ENCODE measurements around the gene CD74.

The CD74 gene

GRCh38 chr5:150397146-150397781, 15.4 kb downstream of the CD74 start:
- DNase-seq (ENCODE audit: low read depth, low spot score) = no peak

DNA sequence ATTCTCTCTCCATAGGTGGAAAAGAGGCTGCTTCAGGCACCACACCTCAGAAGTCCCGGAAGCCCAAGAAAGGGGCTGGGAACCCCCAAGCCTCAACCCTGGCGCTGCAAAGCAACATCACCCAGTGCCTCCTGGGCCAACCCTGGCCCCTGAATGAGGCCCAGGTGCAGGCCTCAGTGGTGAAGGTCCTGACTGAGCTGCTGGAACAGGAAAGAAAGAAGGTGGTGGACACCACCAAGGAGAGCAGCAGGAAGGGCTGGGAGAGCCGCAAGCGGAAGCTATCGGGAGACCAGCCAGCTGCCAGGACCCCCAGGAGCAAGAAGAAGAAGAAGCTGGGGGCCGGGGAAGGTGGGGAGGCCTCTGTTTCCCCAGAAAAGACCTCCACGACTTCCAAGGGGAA, 16.4 kb downstream of the CD74 start:
- no peak for DNase-seq (ENCODE audit: low read depth, low spot score)

DNA sequence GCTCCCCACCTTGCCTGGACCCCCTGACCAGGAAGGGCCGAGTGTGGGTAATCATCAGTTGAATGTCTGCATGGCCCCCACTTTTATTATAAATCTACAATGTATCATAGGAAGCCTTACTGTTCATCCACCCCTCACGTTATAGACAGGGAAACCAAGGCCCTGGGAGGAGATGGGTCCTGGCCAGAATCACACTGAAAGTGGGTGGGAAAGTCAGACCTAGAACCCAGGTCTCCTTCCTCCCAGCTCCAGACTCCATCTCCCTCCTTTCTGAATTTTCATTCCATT, 17.1 kb downstream of the CD74 start:
- DNase-seq (ENCODE audit: low read depth, low spot score) = no peak

GRCh38 chr5:150394912-150395687, 17.6 kb downstream of the CD74 start:
- no peak for DNase-seq (ENCODE audit: low read depth, low spot score)

DNA sequence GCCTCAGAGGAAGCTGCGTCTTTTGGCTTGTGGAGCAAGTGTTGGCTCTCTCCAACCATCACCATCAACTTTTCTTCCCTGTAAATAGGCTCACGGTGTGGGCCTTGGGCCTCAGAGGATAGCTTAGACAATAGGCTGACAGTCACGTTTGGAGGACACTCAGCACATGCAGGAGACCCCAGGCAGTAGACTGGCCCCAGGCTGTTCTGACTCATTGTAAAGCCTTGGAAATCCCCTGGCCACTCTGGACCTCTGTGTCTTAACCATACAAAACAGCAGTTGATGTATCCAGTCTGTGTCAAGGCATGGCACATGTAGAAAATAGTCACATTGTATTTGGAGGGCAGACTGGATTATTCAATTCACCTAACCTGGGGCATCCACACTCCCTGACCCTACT, 18.6 kb downstream of the CD74 start:
- DNase-seq (ENCODE audit: low read depth, low spot score) = no peak

- DNase-seq (ENCODE audit: low read depth, low spot score) = no peak
These were observed 19.5 kb downstream of the CD74 start for GRCh38 chr5:150393096-150393645.

- no peak for DNase-seq (ENCODE audit: low read depth, low spot score)
These were observed 20.0 kb downstream of the CD74 start for GRCh38 chr5:150392680-150393079.

- DNase-seq (ENCODE audit: low read depth, low spot score) = no peak
These were observed 20.7 kb downstream of the CD74 start for GRCh38 chr5:150391986-150392385.

- DNase-seq (ENCODE audit: low read depth, low spot score) = no peak
These were observed 21.5 kb downstream of the CD74 start for GRCh38 chr5:150391064-150391834.

DNA sequence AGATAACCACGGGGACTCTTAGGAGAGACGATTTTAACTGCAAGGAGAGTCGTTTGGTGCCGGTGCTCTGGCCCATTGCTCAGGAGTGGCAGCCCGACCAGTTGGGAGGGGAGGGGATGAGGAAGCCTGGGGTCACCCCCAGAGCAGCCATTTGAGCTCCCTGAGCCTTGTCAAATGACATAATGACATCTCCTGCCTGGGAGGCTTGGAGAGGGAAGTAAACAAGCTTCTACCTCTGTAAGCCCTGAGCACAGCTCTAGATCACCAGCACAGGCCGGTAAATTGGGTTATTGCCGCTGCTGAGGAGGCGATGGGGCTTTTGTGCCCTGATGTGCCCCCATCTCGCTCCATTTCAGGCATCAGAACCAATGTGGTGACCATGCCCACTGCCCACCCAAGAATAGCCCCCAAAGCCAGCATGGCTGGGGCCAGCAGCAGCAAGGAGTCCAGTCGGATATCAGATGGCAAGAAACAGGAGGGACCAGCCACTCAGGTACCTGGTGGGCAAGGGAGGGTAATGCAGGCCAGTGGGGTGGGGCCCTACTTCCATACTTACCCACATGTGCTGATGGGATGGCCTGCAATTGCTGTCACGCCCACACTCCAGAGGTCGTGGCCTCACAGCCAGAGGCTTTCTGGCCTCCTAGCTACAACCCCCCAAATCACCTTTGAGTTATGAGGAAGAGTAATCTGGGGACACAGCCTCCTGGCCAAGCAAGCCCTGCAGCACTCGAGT, 23.0 kb downstream of the CD74 start:
- DNase-seq (ENCODE audit: low read depth, low spot score) = no peak

GRCh38 chr5:150386024-150386855, 26.5 kb downstream of the CD74 start:
- DNase-seq (ENCODE audit: low read depth, low spot score) = no peak

GRCh38 chr5:150384701-150385100, 28.0 kb downstream of the CD74 start:
- no peak for DNase-seq (ENCODE audit: low read depth, low spot score)

DNA sequence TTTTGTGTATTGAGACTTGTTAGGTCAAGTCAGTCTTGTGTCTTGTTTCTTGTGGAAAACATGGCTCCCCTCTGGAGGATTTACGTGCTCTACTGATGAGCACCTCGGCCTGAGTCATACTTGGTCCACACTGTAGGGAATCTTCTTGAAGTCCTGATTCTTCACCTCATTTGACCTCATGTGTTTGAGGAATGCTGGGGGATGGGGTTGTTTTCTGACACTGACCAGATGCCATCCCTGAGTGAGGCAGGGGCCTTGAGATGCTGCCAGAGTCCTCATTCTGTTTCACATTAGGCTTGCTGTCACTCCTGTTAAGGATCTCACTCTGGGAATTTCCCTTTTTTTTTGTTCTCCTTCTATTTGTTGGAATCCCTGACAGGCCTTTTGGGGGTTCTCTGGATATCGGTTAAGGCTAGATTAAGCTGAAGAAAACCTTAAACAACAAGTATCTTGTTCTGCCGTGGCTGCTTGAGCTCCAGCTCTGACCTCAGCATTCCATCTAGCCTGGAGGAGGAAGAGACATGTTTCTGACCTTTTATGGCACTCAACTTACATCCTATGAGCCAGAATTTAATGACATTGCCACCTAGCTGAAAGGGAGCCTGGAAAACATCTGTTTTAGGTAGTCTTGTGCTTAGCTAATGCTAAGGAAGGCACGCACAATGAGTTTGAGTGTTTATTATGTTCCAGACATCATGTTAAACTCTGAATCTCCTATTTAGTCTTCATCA, 34.6 kb downstream of the CD74 start:
- DNase-seq (ENCODE audit: low read depth, low spot score) = peak; percentile 85

DNA sequence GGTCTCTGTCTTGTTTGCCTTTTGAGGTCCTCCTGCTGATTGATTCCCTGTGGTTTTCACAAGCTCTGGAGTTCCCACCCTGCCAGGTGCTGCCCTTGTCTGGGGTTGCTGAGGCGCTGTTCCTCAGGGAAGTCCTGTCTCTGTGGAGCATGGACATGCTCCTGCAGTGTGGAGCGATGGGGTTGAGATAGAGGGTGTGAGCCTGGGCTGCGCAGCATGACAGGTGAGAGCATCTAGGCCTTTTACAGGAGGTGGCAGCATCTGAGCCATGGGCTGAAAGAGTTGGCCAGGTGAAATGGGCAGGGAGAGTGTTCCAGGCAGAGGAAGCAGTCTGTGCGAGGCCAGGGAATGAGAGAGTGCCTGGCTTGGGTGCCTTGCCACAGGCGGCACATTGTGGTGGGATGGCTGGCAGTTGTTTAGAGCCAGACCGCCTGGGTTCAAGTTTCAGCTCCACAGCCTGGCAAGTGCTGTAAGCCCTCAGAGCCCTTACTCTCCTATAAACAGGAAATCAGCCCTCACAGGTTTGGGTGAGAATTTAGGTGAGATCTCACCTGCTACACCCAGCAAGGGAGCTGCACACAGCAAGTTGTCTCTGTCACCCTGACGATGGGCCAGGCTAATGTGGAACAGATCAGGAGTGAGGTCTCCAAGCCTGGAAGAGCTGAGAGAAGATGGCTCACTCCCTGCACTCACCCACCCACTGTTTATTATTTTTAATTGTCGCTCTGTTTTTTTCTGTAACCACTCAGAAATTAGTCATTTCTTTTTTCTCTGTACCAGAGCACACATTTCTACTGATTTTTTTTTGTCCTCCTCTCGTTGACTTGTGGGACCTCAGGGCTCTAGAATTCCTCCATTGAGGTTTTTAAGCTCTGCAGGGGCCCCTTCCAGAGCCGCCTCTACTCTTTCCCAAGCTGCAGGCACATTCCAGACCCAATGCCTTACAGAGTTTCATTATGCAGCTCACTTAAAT, 35.6 kb downstream of the CD74 start:
- DNase-seq (ENCODE audit: low read depth, low spot score) = peak; percentile 51

- DNase-seq (ENCODE audit: low read depth, low spot score) = no peak
These were observed 38.1 kb downstream of the CD74 start for GRCh38 chr5:150374651-150375050.

DNA sequence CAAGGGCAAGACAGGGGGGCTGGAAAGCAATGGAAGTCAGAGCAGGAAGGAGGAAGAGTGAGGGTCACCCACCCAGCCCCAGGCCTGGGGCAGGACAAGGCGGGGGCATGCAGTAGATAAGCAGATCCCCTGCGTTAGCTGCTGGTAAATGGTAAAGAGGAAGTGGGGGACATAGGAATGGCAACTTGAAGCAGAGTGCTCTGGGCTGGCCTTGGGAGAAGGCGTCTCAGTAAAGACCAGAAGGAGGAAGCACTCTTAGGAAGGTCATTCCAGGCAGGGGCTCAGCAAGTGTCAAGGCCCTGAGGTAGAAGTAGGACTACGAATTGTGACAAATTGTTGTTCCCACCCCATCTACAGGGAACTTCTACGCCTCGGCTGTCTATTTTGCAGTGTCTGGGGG, 40.1 kb downstream of the CD74 start:
- DNase-seq (ENCODE audit: low read depth, low spot score) = no peak

DNA sequence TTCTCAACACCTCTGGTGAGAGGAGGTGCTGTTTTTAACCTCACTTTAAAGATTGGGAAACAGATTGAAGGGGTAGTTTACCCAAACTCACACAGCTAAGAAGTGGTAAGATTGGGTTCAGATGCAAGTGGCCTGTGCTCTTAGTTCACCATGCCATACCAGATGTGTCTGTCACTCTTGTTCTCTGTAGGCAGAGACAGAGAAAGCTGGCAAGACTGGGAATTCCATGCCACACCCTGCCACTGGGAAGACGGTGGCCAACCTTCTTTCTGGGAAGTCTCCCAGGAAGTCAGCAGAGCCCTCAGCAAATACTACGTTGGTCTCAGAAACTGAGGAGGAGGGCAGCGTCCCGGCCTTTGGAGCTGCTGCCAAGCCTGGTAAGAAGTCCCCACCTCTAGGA, 44.2 kb downstream of the CD74 start:
- no peak for DNase-seq (ENCODE audit: low read depth, low spot score)

- DNase-seq (ENCODE audit: low read depth, low spot score) = no peak
These were observed 48.7 kb downstream of the CD74 start for GRCh38 chr5:150364004-150364403.

DNA sequence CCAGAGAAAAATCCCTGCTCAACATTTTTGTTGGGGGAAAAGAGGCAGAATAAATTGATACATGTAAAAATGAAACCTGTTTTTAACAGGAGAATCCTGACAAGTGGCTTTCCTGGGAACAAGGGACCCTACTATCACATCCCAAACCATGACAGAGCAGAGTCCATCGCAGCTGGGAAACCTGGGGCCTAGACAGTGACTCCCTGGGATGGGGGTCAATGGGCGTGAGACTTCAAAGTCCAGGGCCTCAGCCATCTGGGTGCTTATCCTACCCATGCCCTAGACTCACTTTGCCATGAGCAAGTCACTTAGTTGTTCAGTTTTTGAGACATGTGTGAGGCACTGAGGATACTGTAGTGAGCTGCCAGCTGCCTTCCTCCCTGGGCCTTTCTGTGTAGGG, 49.5 kb downstream of the CD74 start:
- DNase-seq (ENCODE audit: low read depth, low spot score) = no peak

Data from smooth muscle cell of the brain vasculature (primary cell).